HCT116 (cell line): ENCODE data around the gene HOXD11. TPM values are rescaled to one million over a fixed set of nuclear protein-coding genes. Genes with fewer than 3 reads are reported as not detected.

Experiments
- ATAC-seq: fragments of 200-7000 bp; cut with Tn5 transposase; 2 replicates; pipeline ENCODE4 v1.9.1; 2020; ENCODE audit warnings: mild to moderate bottlenecking, moderate library complexity
- BruUV-seq: library from RNA; stranded (reverse); fragments of 400-500 nt; replicated peaks from 2 replicates; lab custom pipeline; 2021; lab: Mats Ljungman, UMichigan
- CTCF ChIA-PET: fragments of 300-600 bp; sonication (Branson Sonifier 250); formaldehyde crosslinking; loops from one replicate; lab custom pipeline; 2021; ENCODE audit warnings: antibody characterized with exemption; lab: Charles Lee
- POLR2A ChIA-PET: fragments of 300-600, 350-600 bp; sonication (Branson Sonifier 250); formaldehyde crosslinking; loops from one replicate; lab custom pipeline; 2021; ENCODE audit warnings: antibody characterized with exemption; lab: Charles Lee
- RAD21 ChIA-PET, 2 experiments: fragments of 300-600 bp; sonication (Branson Sonifier 250); formaldehyde crosslinking; loops; one replicate each; lab custom pipeline; 2023; ENCODE audit warnings: low total read pairs in 2 of 2; ENCODE audit not compliant: uncharacterized antibody in 2 of 2, unreplicated experiment in 2 of 2, low non-redundant PET in 1 of 2; lab: Charles Lee
- DNase-seq: peaks from one replicate; pipeline ENCODE4 v3.0.0-alpha.2; 2010; ENCODE audit warnings: low read depth, low spot score
- H2AFZ ChIP-seq: fragments of 200-600 bp; shearing (Covaris generic), sonication (generic); 2 replicates; pipeline ENCODE4 v1.6.1; 2017; ENCODE audit warnings: low read depth, mixed run types, mixed read lengths, antibody characterized with exemption, low read length; ENCODE audit not compliant: poor library complexity, severe bottlenecking
- H3K27ac ChIP-seq: 2 replicates; pipeline ENCODE4 v1.5.1; 2012; ENCODE audit warnings: low read depth, low read length
- H3K27me3 ChIP-seq: fragments of 200-600 bp; sonication (generic); 2 replicates; pipeline ENCODE4 v1.6.1; 2016; ENCODE audit warnings: mixed run types, low read length, mixed read lengths; ENCODE audit not compliant: insufficient read depth
- H3K36me3 ChIP-seq, 2 experiments: fragments of 200-500 bp in 1 of 2; fragments of 200-600 bp in 1 of 2; sonication (Bioruptor generic) in 1 of 2; sonication (generic) in 1 of 2; 2 replicates each; pipeline versions ENCODE4 v1.5.1 to v1.6.1; 2014 to 2016; ENCODE audit warnings: low read length in 2 of 2, inconsistent platforms in 1 of 2, mixed read lengths in 1 of 2, mixed run types in 1 of 2; ENCODE audit not compliant: insufficient read depth in 2 of 2, control insufficient read depth in 1 of 2
- H3K4me1 ChIP-seq, 2 experiments: fragments of 200-600 bp in 1 of 2; sonication (generic) in 1 of 2; 2 replicates each; pipeline versions ENCODE4 v1.5.1 to v1.6.1; 2012 to 2017; ENCODE audit warnings: low read length in 2 of 2, inconsistent platforms in 1 of 2, mild to moderate bottlenecking in 1 of 2, mixed read lengths in 1 of 2, mixed run types in 1 of 2, moderate library complexity in 1 of 2; ENCODE audit not compliant: insufficient read depth in 2 of 2, control insufficient read depth in 1 of 2
- H3K4me2 ChIP-seq: fragments of 200-600 bp; sonication (generic); 2 replicates; pipeline ENCODE4 v1.6.1; 2017; ENCODE audit warnings: mixed run types, low read length, mixed read lengths
- H3K4me3 ChIP-seq, 2 experiments: fragments of 200-600 bp in 1 of 2; sonication (generic) in 1 of 2; replicated peaks in 1 of 2; 2 replicates each; pipeline ENCODE4 v1.5.1; 2011 to 2016; ENCODE audit warnings: low read length in 2 of 2, control low read depth in 1 of 2, low read depth in 1 of 2, mild to moderate bottlenecking in 1 of 2, mixed read lengths in 1 of 2, mixed run types in 1 of 2
- H3K79me2 ChIP-seq: fragments of 200-600 bp; sonication (generic); 2 replicates; pipeline ENCODE4 v1.6.1; 2017; ENCODE audit warnings: mild to moderate bottlenecking, mixed run types, low read length, moderate library complexity, mixed read lengths; ENCODE audit not compliant: insufficient read depth
- H3K9ac ChIP-seq: fragments of 200-600 bp; sonication (generic); 2 replicates; pipeline ENCODE4 v1.6.1; 2016; ENCODE audit warnings: low read length, mixed read lengths
- H3K9me2 ChIP-seq: fragments of 200-600 bp; sonication (generic), shearing (Covaris generic); 2 replicates; pipeline ENCODE4 v1.6.1; 2017; ENCODE audit warnings: mixed run types, mild to moderate bottlenecking, moderate library complexity; ENCODE audit not compliant: insufficient read depth
- H3K9me3 ChIP-seq, 2 experiments: fragments of 200-500 bp in 1 of 2; fragments of 200-600 bp in 1 of 2; sonication (Bioruptor generic) in 1 of 2; sonication (generic) in 1 of 2; 2 replicates each; pipeline ENCODE4 v1.6.1; 2014 to 2017; ENCODE audit warnings: low read length in 2 of 2, mixed read lengths in 2 of 2, inconsistent platforms in 1 of 2, low read depth in 1 of 2, mild to moderate bottlenecking in 1 of 2, mixed run types in 1 of 2, moderate library complexity in 1 of 2; ENCODE audit not compliant: control insufficient read depth in 1 of 2, insufficient read depth in 1 of 2
- H4K20me1 ChIP-seq: fragments of 200-600 bp; sonication (generic), shearing (Covaris generic); 2 replicates; pipeline ENCODE4 v1.6.1; 2017; ENCODE audit warnings: mixed run types, mild to moderate bottlenecking, moderate library complexity; ENCODE audit not compliant: insufficient read depth
- ATF3 ChIP-seq: IDR thresholded peaks from 2 replicates; pipeline ENCODE4 v1.6.1; 2012
- CBX3 ChIP-seq: IDR thresholded peaks from 2 replicates; pipeline ENCODE4 v1.6.1; 2012; ENCODE audit warnings: low read depth
- CEBPB ChIP-seq: IDR thresholded peaks from 2 replicates; pipeline ENCODE4 v1.6.1; 2012; ENCODE audit warnings: low read depth
- CTCF ChIP-seq, 3 experiments: fragments of 200-600 bp in 1 of 3; sonication (generic) in 1 of 3; IDR thresholded peaks in 2 of 3; conservative IDR thresholded peaks in 1 of 3; 2 replicates each; pipeline ENCODE4 v1.5.1; 2012 to 2017; ENCODE audit warnings: low read depth in 2 of 3, low read length in 2 of 3, antibody characterized with exemption in 1 of 3, borderline replicate concordance in 1 of 3, control low read depth in 1 of 3, mild to moderate bottlenecking in 1 of 3, mixed read lengths in 1 of 3, mixed run types in 1 of 3, moderate library complexity in 1 of 3; ENCODE audit not compliant: insufficient read depth in 1 of 3
- EGR1 ChIP-seq: IDR thresholded peaks from 2 replicates; pipeline ENCODE4 v1.6.1; 2012; ENCODE audit warnings: low read depth
- ELF1 ChIP-seq: IDR thresholded peaks from 2 replicates; pipeline ENCODE4 v1.6.1; 2012; ENCODE audit warnings: low read depth, borderline replicate concordance
- EZH2phosphoT487 ChIP-seq: fragments of 200-600 bp; IDR thresholded peaks from 2 replicates; pipeline ENCODE4 v1.6.1; 2018; ENCODE audit warnings: antibody characterized with exemption, borderline replicate concordance
- FOSL1 ChIP-seq: IDR thresholded peaks from 2 replicates; pipeline ENCODE4 v1.6.1; 2012; ENCODE audit warnings: low read depth
- JUND ChIP-seq: IDR thresholded peaks from 2 replicates; pipeline ENCODE4 v1.6.1; 2012
- MAX ChIP-seq: IDR thresholded peaks from 2 replicates; pipeline ENCODE4 v1.6.1; 2012
- POLR2A ChIP-seq: IDR thresholded peaks from 2 replicates; pipeline ENCODE4 v1.7.0; 2011; ENCODE audit warnings: borderline replicate concordance; ENCODE audit not compliant: insufficient read depth, insufficient read length; ENCODE audit errors: extremely low read depth
- POLR2AphosphoS5 ChIP-seq: IDR thresholded peaks from 2 replicates; pipeline ENCODE4 v1.6.1; 2011; ENCODE audit warnings: mild to moderate bottlenecking, low read depth, low read length, moderate library complexity
- RAD21 ChIP-seq: IDR thresholded peaks from 2 replicates; pipeline ENCODE4 v1.6.1; 2012; ENCODE audit warnings: low read depth, mild to moderate bottlenecking
- REST ChIP-seq: IDR thresholded peaks from 2 replicates; pipeline ENCODE4 v1.6.1; 2012; ENCODE audit warnings: low read depth
- SIN3A ChIP-seq: IDR thresholded peaks from 2 replicates; pipeline ENCODE4 v1.6.1; 2012; ENCODE audit warnings: low read depth
- SP1 ChIP-seq: IDR thresholded peaks from 2 replicates; pipeline ENCODE4 v1.6.1; 2012; ENCODE audit warnings: low read depth
- YY1 ChIP-seq: IDR thresholded peaks from 2 replicates; pipeline ENCODE4 v1.6.1; 2011; ENCODE audit warnings: low read length, low read depth, moderate library complexity, mild to moderate bottlenecking; ENCODE audit not compliant: insufficient replicate concordance; ENCODE audit errors: extremely low read depth
- ZBTB33 ChIP-seq: IDR thresholded peaks from 2 replicates; pipeline ENCODE4 v1.6.1; 2011; ENCODE audit warnings: mild to moderate bottlenecking, low read length, moderate library complexity; ENCODE audit not compliant: insufficient replicate concordance; ENCODE audit errors: extremely low read depth
- ZFX ChIP-seq: fragments of 450-650 bp; IDR thresholded peaks from 2 replicates; pipeline ENCODE4 v1.6.1; 2017
- ZNF274 ChIP-seq: fragments of 200-500 bp; sonication (Bioruptor generic); IDR thresholded peaks from 2 replicates; pipeline ENCODE4 v1.6.1; 2014; ENCODE audit warnings: mild to moderate bottlenecking, low read depth, low read length, inconsistent platforms
- intact Hi-C: fragments of 100-400 bp; cut with micrococcal nuclease; formaldehyde crosslinking; loops from 2 replicates; pipeline ENCODE4 v1.10.0; 2022
- total RNA-seq: library from RNA; stranded (reverse); gene quantifications from one replicate; pipeline ENCODE4 v1.2.1, GENCODE V29; 2021; ENCODE audit not compliant: unreplicated experiment

Gene HOXD11
- total RNA-seq, 1 experiment from 2014 or later: not detected

- ChIA-PET POLR2A (no interaction called here), CTCF (interaction anchor here (0.6 to 2.2 kb wide), 9 partner anchors 9 to 543 kb away, joined by 3 to 11 read pairs (median 7); no protein-coding TSS in a partner anchor), RAD21 (no interaction called here)
- TF ChIP-seq EZH2phosphoT487 (no peak), POLR2A (no peak), FOSL1 (no peak), YY1 (peak; percentile 55), CBX3 (no peak), ZBTB33 (no peak), POLR2AphosphoS5 (no peak), CTCF (IDR thresholded peaks at IDR 0.05 in 2 of 3, conservative IDR thresholded peaks at IDR 0.05 in 1 of 3; ENCODE audit: borderline replicate concordance in 1 of 3, insufficient read depth in 1 of 3, low read depth in 2 of 3, low read length in 2 of 3) (peak; percentile 73 to 88 (median 86)), RAD21 (peak; percentile 60), SIN3A (no peak), ZFX (no peak), ELF1 (no peak), EGR1 (no peak), JUND (no peak), MAX (0 out of 2 replicates have a peak, but pooled peaks have one; percentile 25), ATF3 (no peak), ZNF274 (no peak), CEBPB (no peak), SP1 (no peak), REST (no peak)
- DNase-seq (no peak), ATAC-seq (peak; percentile 82)
- no peak overlapping the region for H3K9ac ChIP-seq
- no peak overlapping the region for H3K4me3 ChIP-seq
- H2AFZ ChIP-seq: peak overlapping the region; percentile 88
- no peak overlapping the region for H3K27ac ChIP-seq
- H4K20me1 ChIP-seq: no peaks in the 10 kb centered on the region
- H3K4me2 ChIP-seq: peak overlapping the region; percentile 37
- H3K9me2 ChIP-seq: no peaks in the 10 kb centered on the region
- H3K9me3 ChIP-seq: no peaks in the 10 kb centered on the region
- no peaks in the 10 kb centered on the region for H3K36me3 ChIP-seq
- intact Hi-C loops: no loop called here
- no TSS peak for BruUV-seq
- peaks cover 0 to 17% of the 10 kb centered on the region in 2 experiments; a peak in 1 of 4 replicates for H3K4me1 ChIP-seq
- no peaks in the 10 kb centered on the region for H3K79me2 ChIP-seq
- H3K27me3 ChIP-seq: no peaks in the 10 kb centered on the region
Observed at GRCh38 chr2:176111309-176111663, 4.2 kb downstream of the HOXD11 start.
